Measurements from ENCODE around the gene ZGPAT.

ZGPAT gene

GRCh38 chr20:63745961-63746731, 38.3 kb downstream of the ZGPAT start:
- no peak for DNase-seq (ENCODE audit: low spot score)

- no peak for DNase-seq (ENCODE audit: low spot score)
Observed at GRCh38 chr20:63746751-63747315, 39.0 kb downstream of the ZGPAT start.

- no peak for DNase-seq (ENCODE audit: low spot score)
Observed at GRCh38 chr20:63747622-63748069, 39.8 kb downstream of the ZGPAT start.

GRCh38 chr20:63748070-63748933, 40.5 kb downstream of the ZGPAT start:
- DNase-seq (ENCODE audit: low spot score), result no peak

GRCh38 chr20:63748934-63749270, 41.1 kb downstream of the ZGPAT start:
- DNase-seq (ENCODE audit: low spot score), result no peak

GRCh38 chr20:63749597-63750508, 42.0 kb downstream of the ZGPAT start:
- no peak for DNase-seq (ENCODE audit: low spot score)

GRCh38 chr20:63750807-63751470, 43.1 kb downstream of the ZGPAT start:
- no peak for DNase-seq (ENCODE audit: low spot score)

GRCh38 chr20:63751471-63752271, 43.8 kb downstream of the ZGPAT start:
- no peak for DNase-seq (ENCODE audit: low spot score)

GRCh38 chr20:63752411-63753101, 44.7 kb downstream of the ZGPAT start:
- no peak for DNase-seq (ENCODE audit: low spot score)

- DNase-seq (ENCODE audit: low spot score), result no peak
Observed at GRCh38 chr20:63753381-63753780, 45.5 kb downstream of the ZGPAT start.

GRCh38 chr20:63754008-63754407, 46.2 kb downstream of the ZGPAT start:
- DNase-seq (ENCODE audit: low spot score), result no peak

- DNase-seq (ENCODE audit: low spot score), result no peak
Observed at GRCh38 chr20:63755933-63756647, 48.3 kb downstream of the ZGPAT start.

GRCh38 chr20:63756648-63756991, 48.8 kb downstream of the ZGPAT start:
- no peak for DNase-seq (ENCODE audit: low spot score)

GRCh38 chr20:63758152-63758551, 50.3 kb downstream of the ZGPAT start:
- no peak for DNase-seq (ENCODE audit: low spot score)

- DNase-seq (ENCODE audit: low spot score), result no peak
Observed at GRCh38 chr20:63759377-63759901, 51.6 kb downstream of the ZGPAT start.

- DNase-seq (ENCODE audit: low spot score), result no peak
Observed at GRCh38 chr20:63765082-63765873, 57.4 kb downstream of the ZGPAT start.

GRCh38 chr20:63765902-63766301, 58.1 kb downstream of the ZGPAT start:
- DNase-seq (ENCODE audit: low spot score), result peak; percentile 80
